NCI-H2227 (cell line): ENCODE measurements around the gene HS3ST3A1.
"Not testable (repeated sequence)": the region's sequence is repeated elsewhere in the genome, so short reads cannot be mapped to it uniquely, and the experiment has no call there.

ENCODE experiments used
- DNase-seq: peaks from one replicate; lab custom pipeline; 2025; ENCODE audit not compliant: unreplicated experiment; lab: John Stamatoyannopoulos, UW

HS3ST3A1 gene

DNA sequence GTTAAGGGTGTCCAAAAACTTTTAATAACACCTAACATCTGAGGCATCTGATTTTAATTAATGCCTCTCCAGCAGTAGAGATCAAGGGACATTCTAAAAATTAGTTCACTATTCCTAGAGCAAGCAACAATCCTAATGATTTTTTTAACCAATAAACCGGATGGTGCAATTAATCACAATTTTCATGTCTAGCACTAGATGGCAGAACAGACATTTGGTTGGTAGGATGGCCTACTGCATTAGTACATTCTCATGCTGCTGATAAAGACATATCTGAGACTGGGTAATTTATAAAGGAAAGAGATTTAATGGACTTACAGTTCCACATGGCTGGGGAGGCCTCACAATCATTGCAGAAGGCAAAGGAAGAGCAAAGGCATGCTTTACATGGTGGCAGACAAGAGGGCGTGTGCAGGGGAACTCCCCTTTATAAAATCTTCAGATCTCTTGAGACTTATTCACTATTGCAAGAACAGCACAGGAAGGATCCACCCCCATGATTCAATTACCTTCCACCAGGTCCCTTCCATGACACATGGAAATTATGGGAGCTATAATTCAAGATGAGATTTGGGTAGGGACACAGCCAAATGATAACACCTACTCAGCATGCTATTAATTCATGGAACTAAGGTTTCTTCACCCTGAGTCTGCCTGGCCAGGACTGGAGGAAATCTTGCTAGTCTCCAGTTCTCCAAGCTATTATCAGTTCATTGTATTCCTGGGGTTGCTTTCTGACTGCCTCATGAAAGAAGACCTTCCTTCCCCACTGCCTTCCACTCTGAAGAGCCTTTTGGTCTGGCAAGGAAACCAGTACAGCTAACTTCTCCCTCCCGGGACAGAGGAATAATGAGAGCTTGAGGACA is 24.8 kb downstream of the HS3ST3A1 start:
- DNase-seq: no peak

DNA sequence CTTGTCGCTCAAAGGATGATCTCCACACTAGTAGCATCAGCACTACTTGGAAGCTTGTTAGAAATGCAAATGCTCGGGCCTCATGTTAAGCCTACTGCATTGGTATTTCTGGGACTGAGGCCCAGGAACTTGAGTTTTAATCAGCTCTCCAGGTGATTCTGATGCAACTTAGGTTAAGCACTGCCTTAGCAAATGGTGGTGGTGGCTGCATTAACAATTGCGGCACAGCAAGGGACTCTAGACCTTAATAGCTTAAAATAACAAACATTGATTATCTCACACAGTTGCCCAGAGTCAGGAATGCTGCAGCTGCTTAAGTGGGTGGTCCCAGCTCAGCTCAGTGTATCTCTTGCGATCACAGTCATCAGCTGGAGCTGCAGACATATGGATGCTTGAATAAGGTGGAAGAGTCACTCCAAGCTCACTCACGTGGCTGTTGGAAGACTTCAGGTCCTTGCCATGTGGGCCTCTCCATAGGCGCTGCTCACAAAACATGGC is 25.8 kb downstream of the HS3ST3A1 start:
- no peak for DNase-seq

DNA sequence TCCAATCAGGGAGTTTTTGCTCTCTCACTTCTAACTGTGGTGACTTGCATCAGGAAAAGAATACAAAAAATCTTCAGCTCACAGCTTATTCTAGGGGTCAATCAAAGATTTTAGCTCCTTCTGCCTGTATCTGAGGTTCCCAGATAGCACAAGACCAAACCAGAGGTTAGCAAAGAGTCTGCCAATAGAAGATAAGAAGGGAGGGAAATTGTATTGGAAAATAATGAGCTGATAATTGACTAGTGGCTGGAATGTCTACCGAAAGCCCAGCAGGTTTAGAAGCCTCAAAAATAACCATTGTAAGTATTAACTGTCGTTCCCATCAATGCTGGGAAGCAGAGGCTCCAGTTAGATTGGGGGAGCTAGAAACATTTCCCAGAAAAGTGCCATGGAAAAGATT is 26.3 kb downstream of the HS3ST3A1 start:
- no peak for DNase-seq

DNA sequence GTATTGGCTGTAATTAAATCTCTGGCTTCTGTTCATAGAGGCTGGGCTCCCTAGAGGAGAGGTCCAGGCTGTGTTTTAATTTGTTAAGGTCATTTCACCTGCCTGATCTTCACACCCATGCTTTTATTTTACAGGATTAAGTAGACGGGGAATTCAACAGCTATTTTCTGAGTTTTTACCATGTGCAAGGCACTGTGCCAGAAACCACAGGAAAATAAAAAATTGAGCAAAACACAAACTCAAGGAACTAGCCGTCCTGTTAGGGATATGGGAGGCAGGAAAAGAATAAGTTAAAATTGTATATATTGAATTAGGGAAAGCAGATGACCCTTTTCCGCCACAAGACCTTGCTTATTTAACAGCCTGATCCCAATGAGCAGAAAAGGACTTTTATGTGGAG is 29.1 kb downstream of the HS3ST3A1 start:
- no peak for DNase-seq

DNA sequence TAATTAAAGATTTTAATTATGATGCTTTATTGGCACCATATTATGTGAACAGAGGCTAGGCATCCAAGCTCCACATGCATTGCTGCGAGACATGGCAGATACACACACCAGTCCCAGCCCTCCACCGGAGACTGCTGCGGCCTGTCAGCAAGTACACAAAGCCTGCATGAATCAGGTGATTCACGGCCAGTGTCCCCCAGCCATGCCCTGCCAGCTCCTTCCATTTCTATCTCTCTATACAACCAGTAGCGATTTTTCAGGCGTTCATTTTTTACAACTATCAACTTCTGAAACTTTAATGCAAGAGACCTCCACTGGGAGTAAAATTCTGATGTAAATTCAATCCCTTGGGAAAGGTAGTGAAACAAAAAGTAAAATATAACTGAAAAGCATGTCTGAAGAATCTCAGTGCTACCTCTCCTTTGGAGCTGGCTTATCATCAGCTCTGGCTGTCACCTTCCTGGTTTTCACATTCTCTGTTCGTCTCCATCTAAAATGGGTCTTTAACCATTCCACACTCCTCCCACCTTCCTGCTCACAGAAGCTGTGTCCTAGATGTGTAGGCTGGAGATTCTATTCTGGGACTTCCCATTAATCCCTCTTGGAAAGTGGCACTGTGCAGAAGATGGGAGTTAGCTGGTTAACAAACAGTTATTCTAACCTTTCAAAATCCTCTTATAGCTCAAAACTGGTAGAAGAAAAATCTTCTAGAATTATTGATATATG is 32.2 kb downstream of the HS3ST3A1 start:
- DNase-seq: no peak

DNA sequence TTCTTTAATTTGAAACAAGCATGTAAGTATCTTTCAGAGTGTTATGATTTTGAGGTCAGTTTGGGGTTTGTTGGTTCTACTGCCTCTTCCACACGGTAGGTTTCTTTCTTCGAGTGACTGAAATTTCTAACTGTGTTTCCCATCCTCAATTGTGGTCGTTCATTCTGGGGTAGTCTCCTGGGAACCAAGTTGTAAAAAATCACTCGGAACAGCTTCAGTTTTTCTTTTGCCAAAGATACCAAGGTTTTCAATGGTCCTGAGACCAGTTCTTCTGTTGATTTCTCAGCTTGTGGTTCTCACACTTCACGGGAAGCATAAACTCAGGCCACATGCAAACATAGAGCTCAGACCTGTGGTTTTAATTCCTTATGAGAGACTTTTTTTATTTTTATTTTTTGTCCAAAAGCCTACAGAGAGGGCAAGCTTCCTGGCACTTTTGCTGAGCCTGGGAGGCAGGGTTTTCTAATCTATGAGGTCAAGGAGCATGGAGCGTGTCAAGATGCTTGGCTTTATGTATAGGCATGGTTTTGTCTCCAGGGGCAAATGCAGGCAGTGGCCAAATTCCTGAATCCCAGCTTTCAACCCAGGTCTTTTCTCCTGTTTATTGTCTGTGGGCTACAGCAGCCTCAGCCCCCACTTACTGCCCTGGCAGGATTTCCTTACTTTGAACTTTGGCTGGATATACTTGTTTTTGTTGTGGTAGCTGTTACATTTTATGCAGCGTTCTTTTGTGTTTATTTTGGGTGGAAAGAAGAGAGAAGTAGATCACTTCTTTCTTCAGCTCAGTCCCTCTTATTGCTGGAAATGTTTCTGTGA is 32.9 kb downstream of the HS3ST3A1 start:
- DNase-seq: no peak

DNA sequence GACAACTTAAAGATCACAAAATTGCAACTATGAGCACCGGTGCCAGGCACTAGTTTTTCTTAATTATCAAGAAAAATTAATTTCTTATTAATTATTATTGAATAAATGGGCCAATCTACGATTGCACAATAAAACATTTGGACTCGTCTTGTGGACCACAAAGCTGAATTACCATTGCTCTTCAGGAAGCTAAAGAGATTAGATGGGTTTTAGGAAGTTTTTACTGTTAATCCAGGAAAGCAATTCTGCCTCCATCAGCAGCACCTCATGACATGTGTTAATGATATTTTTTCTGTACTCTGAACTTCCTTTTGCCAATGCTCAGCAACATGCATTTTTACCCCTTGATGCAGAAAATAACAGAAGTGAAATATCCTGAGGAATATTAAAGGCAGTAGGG is 37.9 kb downstream of the HS3ST3A1 start:
- no peak for DNase-seq

DNA sequence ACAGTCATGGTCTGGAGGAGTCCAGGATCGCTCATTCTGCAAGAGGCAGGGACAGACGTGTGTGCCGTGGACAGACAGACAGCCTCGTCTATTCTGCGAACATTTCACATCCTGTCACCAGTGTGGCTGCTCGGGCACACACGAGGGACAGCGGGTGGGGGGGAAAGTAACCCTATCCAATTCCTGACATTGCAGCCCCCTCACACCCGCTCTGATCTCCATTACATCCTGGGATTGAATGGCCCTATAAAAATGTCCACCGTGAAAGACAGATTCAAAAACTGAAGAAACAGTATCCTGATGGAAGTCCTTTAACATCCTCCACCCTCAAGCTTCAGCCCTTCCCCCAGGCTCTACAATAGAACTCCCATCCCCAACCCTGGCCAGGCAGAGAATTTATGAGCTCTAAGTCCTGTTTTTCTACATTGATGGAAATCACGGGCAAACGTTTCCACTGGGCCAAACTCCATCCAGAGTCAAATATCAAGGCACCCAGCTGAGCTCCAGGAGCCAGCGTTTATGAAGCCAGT is 39.4 kb downstream of the HS3ST3A1 start:
- no peak for DNase-seq

DNA sequence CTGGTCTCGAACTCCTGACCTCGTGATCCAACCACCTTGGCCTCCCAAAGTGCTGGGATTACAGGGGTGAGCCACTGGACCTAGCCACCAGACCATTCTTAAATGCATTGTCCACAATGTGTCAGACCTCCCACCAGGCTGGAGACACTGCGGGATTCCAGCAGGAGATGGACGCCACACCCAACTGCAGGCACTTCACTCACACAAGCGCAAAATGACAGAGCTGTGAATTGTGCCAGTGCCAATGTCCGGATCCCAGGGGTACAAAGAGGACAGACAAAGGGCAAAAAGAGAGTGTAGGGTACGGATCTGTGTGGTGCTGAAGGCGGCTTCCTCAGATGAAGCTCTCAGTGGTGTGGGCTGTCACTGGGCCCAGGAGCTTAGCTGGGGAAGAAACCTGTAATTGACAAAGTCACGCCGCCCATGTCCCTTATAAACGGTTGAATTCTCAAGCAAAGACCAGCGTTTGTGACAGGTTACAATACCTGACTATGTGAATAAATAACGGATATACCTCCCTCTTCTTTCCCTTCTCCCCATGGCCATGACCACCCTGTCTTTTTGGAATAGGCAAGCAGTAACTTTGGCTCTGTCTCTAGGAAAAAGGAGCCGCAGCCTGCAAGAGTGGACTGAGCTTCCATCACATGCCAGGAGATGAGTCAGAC is 40.0 kb downstream of the HS3ST3A1 start:
- DNase-seq: no peak

DNA sequence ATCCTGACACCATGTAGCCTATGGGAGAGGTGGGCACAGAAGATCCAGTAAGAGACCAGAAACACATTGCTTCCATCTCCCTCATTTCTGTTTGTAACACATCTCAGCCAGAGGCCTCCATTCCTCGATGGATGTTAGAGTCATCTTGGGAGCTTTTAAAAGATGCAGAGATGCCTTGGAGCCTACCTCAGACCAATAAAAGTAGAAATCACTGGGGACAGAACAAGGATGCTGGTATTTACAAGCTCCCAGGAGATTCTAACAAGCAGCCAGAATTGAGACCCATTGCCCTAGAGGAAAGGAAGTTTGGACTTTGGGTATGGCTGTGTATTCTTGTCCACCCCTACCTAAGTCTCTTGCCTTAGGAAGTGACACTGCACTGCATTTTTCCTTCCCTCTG is 40.8 kb downstream of the HS3ST3A1 start:
- DNase-seq: no peak

DNA sequence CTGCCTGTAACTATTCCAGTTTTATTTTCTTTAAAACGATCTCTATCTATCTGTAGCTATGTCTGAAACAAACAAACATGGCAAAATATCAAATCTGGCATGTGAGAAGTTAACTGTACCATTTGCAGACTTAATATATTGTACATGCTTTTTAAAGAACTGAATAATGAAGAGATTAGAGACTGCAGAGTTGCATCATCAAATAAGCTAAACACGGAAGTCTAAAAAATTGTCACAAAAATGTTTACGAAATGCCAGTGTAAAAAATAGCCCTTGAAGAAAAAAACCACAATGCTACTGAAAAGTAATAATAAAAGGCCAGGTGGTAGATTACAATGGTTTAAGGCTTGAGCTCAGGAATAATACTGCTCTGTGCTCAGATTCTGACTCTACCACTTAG is 43.1 kb downstream of the HS3ST3A1 start:
- DNase-seq: no peak

DNA sequence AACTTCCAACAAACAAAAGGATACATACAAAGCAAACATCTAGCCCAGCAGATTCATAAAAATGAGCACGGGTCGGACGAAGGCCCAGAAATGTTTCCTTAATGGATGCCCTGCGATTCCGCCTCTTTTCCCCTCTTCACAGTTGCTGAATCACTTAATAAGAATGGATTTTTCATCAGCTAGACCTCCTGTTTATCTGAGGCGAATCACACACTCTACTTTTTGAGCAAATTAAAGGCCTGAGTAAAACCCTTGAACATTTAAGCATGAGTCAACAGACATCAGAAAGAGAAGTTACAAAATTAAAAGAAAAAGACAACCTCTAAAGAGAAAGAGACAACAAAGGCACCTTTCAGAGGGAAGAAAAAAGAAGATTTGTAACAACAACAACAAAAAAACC is 44.7 kb downstream of the HS3ST3A1 start:
- no peak for DNase-seq

DNA sequence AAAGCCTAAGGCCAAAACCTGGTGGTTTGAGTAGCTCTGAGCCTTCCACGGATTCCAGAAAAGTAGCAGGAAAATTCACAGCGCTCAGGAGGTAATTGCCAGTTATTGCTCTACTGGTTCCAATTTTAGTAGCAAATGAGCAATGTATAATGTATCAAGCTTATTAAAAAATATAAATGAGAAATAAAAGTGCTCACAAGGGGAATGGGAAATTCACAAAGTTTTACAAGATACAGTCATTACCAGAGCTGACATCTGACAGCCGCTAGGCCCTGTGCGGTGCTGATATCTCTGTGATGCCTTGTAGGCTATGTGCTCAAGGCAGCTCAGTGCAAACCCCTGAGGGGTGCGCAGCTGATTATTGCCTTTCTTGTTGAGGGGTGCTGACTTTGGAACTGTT is 47.5 kb downstream of the HS3ST3A1 start:
- no peak for DNase-seq

DNA sequence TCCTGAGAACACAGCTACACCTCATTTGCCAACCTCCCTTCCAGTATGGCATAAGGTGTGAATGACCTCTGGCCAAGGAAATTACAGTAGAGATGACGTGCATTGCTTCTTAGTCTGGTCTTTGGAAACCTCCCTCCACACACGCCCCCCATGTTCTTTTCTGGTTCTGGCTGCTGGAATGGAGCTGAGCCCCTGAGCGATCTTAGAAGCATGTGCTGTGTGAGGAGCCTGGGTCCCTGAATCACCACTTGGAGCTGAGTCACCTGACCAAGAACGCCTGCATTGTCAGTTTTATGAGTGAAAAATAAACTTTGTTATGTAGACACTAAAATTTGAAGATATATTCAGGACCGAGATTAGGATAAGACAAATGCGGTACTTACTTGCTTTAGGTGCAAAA is 51.4 kb downstream of the HS3ST3A1 start:
- no peak for DNase-seq

DNA sequence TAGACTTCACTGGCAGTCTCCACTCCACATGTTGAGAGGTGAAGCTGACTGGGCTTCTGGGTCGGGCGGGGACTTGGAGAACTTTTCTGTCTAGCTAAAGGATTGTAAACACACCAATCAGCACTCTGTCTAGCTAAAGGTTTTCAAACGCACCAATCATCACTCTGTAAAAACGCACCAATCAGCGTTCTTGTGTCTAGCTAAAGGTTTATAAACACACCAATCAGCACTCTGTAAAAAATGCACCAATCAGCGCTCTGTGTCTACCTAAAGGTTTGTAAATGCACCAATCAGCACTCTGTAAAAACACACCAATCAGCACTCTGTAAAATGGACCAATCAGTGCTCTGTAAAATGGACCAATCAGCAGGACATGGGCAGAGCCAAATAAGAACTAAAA is 53.2 kb downstream of the HS3ST3A1 start:
- DNase-seq: not testable (repeated sequence)

DNA sequence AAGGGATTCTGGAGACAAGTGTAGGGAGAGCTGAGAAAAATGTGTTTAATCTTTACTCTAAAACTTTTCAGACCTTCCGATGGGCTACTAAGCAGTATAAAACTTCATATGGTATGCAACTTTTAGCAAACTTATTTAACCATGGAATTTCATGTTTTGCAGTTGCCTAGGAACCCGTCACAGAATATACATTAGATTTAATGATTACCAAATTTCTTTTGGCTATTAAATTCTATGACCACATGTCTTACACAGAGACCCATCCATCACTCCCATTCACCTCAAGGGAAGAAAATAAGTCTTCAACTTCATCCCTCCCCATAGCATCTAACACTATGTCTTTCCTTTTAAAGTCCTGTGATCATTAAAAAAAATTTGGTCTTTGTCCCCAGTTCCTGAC is 54.9 kb downstream of the HS3ST3A1 start:
- DNase-seq: no peak

DNA sequence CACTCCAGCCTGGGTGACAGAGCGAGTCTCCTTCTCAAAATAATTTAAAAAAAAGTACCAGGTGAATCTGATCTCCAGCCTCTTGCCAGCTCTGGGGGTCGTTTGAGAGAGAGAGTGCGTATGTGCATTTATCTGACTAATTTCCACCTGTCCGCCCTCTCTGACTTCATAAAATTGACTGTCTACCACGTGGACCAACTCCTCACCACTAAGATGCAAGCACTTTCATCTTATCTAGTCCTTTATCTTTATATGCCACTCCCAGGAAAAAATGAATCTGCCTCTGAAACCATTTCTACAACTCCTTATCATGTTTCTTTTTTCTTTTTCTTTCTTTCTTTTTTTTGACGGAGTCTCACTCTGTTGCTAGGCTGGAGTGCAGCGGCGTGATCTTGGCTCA is 55.8 kb downstream of the HS3ST3A1 start:
- DNase-seq: no peak

DNA sequence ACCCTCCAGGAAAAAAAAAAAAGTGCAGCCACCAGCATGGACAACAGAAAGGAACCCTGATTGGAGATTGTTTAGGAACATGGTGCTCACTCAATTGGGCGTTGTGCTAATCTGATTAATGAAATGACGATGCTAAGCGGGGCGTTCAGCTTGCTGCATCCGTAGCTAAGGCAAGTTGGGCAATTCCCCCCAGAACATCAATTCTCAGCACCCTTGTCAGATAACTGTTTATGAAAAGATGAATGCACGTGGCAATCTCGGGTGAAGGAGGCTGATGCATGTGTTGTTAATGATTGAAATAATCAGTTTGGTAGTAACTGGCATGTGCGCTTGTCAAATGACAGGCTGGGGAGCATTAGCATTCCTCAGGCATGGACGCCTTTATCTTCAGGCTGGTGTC is 57.0 kb downstream of the HS3ST3A1 start:
- DNase-seq: no peak

DNA sequence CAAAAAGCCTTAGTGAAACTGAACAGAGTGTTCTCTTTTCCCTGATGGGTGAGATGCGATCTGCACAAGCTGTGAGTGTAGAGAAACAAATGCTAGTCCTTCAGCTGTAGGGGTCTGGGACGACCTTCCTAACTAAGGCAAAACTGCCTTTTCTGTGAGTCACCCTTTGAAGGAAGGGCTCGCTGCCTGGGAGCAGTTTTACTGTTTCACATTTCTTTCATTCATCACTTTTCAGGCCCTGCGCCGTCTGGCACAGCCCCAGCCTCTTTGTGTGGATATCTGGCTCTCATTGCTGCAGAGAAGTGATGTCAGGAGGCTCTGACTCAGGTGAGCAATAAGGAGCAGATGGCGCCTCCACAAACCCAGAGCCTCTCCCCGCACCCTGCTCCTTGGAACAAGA is 57.4 kb downstream of the HS3ST3A1 start:
- DNase-seq: no peak

DNA sequence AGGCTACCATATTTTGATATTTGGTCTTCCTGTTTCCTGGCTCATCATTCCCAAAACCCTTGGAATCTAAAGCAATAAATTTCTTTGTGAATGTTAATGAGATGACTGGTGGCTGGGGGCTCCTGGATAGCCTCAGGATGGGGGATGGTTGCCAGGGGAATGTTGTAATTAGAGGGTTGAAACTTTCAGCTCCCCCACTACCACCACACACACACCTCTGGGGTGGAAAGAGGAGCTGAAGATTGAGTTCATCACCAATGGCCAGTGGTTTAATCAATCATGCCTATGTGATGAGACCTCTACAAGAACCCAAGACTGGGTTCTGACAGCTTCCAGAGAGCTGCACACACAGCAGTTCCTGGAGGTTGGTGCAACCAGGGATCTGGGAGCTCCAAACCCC is 59.1 kb downstream of the HS3ST3A1 start:
- DNase-seq: no peak

DNA sequence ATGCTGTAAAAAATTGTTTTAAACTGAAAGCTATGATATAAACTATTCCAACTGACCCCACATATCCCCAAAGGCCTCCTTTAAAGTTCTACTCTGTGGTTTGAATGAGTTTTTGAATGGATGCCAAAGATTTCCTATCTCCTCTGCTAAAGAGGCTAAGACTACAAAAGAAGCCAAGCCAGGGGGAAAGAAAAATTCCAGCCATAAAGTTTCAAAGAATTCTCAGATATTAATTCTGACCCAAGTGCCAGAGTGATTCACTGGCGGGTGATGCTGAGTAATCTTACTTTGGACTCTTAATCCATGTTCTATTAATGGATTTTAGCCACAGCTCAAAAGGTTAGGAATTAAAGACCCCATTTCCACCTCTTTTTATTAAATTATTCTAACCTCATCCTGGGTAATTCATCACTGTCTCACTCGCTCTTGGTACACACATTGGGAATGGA is 60.7 kb downstream of the HS3ST3A1 start:
- no peak for DNase-seq
